Testis (tissue), 3 donors: ENCODE measurements around the gene PPP1R14C. TPM values are rescaled to one million over a fixed set of nuclear protein-coding genes. Genes with fewer than 3 reads are reported as not detected.

Source experiments
- DNase-seq: peaks from one replicate; pipeline ENCODE4 v3.0.0-alpha.2; 2019
- H3K27ac ChIP-seq, 2 donors: fragments of 200-600 bp; sonication (generic); one replicate each; pipeline ENCODE4 v1.5.1; 2019
- H3K27me3 ChIP-seq: fragments of 200-600 bp; sonication (generic); one replicate; pipeline ENCODE4 v1.5.1; 2019
- H3K36me3 ChIP-seq: fragments of 200-600 bp; sonication (generic); one replicate; pipeline ENCODE4 v1.5.1; 2017; ENCODE audit warnings: low read depth; ENCODE audit errors: missing control alignments
- H3K4me1 ChIP-seq: fragments of 200-600 bp; sonication (generic); one replicate; pipeline ENCODE4 v1.5.1; 2019
- H3K4me3 ChIP-seq, 2 donors: fragments of 200-600 bp; sonication (generic); one replicate each; pipeline ENCODE4 v1.5.1; 2017 to 2019
- H3K9me3 ChIP-seq: fragments of 200-600 bp; sonication (generic); one replicate; pipeline ENCODE4 v1.5.1; 2017
- POLR2A ChIP-seq: fragments of 450-650 bp; IDR thresholded peaks from one replicate; pipeline ENCODE4 v1.6.1; 2017; ENCODE audit warnings: antibody characterized with exemption, mild to moderate bottlenecking, moderate library complexity
- WGBS, 2 donors: methylation state at CpG; one replicate each; pipeline ENCODE4 v1.1.5; 2018; 5-methylcytosine and 5-hydroxymethylcytosine counted together
- intact Hi-C: fragments of 100-400 bp; cut with DNase I; formaldehyde crosslinking; loops from one replicate; pipeline ENCODE4 v1.15.1; 2023; ENCODE audit warnings: low total_unique reads
- polyA plus RNA-seq: library from polyadenylated mRNA; stranded (reverse); fragments of 350-450 nt; fragmentation: Illumina TruSeq; extraction: RNeasy Lipid Tissue Mini Kit (QIAGEN cat#74804); gene quantifications from one replicate; pipeline ENCODE4 v1.2.3, GENCODE V29; 2014; ENCODE audit warnings: low read depth, low replicate concordance; ENCODE audit not compliant: insufficient read depth
- total RNA-seq, 2 donors: library from RNA; depleted of rRNA; stranded (reverse); fragments of >200 nt; gene quantifications; one replicate each; pipeline ENCODE4 v1.2.3, GENCODE V29; 2016
- TF ChIP-seq, protein P1 (sequence below), 3 experiments: fragments of 450-650 bp in 2 of 3; fragments of 200-600 bp in 1 of 3; sonication (generic) in 1 of 3; IDR thresholded peaks; one replicate each; pipeline ENCODE4 v1.5.1; 2016 to 2019; ENCODE audit warnings: antibody characterized with exemption in 3 of 3, mild to moderate bottlenecking in 2 of 3, moderate library complexity in 1 of 3

PPP1R14C gene
- total and polyA plus RNA-seq, 3 donors from 2014 or later = 11.1 to 27.1 (median 22.4) TPM

DNA sequence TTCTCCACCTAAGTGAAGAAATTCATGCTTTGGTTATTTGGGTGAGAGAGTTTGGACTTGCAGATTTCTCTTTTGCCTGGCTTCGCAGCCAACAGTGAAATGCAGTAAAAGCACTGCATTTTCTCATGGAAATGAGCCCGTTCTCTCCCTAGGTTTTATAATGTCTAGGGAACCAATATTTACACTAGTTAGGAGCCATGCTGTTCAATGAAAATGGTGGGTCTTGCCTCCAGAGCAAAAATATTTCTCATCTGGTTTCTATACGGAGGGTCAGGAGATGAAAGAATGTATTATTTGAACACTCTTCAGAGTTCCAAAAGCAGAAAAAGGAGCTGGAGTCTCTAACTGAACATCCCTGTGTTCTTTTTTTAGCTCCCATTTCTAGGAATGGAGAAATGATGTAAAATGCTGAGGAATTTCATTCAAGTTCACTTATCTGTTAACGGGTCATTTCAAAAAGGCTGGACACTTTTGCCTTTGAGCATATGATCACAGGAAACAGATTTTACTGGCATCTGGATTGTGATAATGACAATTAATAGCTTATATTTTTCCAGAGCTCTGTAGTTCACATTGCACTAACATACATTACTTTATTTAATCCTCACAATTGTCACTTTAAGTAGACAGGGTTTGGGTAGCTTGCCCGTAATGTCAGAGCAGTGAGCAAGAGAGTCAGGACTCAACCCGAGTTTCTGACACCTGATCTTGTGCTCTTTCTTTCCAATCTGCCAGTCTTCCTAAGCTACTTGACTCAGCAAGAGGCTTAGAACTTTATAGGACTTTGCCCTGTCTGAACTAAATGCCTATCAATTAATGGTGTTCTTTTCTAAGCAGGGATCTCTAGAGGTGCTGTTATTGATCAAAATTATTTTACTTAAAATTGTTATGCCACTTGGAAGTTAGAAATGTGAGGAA lies 78.0 kb downstream of the PPP1R14C start:
- no peak overlapping the region for H3K27ac ChIP-seq
- WGBS, 2 donors = 57 to 60% methylated on average over 6 of the region's 6 CpGs
- DNase-seq = no peak
- TF ChIP-seq, protein P1, sequence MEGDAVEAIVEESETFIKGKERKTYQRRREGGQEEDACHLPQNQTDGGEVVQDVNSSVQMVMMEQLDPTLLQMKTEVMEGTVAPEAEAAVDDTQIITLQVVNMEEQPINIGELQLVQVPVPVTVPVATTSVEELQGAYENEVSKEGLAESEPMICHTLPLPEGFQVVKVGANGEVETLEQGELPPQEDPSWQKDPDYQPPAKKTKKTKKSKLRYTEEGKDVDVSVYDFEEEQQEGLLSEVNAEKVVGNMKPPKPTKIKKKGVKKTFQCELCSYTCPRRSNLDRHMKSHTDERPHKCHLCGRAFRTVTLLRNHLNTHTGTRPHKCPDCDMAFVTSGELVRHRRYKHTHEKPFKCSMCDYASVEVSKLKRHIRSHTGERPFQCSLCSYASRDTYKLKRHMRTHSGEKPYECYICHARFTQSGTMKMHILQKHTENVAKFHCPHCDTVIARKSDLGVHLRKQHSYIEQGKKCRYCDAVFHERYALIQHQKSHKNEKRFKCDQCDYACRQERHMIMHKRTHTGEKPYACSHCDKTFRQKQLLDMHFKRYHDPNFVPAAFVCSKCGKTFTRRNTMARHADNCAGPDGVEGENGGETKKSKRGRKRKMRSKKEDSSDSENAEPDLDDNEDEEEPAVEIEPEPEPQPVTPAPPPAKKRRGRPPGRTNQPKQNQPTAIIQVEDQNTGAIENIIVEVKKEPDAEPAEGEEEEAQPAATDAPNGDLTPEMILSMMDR (IDR thresholded peaks at IDR 0.05) = no peak
- no peak for TF ChIP-seq POLR2A
- no peaks in the 10 kb centered on the region for H3K4me1 ChIP-seq
- H3K4me3 ChIP-seq = no peak overlapping the region
- intact Hi-C loops = no loop called here
- H3K9me3 ChIP-seq = no peaks in the 10 kb centered on the region
- no peaks in the 10 kb centered on the region for H3K27me3 ChIP-seq
- H3K36me3 ChIP-seq = no peaks in the 10 kb centered on the region

DNA sequence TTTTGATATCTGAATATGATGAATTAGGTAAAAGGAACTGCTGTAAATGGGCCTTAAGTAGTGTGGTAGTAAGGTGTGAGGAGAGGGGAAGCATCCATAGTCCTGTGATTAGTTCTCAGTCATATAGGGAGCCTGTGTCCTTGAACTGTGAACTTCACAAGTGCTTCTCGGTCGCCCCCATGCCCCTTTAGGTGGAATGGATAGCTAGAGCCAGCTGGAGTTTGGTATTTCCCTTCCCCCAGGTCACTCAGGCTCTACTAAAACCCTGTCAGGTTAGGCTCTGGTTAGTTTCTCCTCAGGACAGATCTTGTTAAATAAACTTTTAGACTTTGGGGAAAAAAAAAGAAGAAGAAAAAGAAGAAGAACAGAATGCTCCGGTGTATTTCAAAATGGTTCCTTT lies 82.0 kb downstream of the PPP1R14C start:
- no peaks in the 10 kb centered on the region for H3K4me1 ChIP-seq
- DNase-seq = no peak
- H3K36me3 ChIP-seq = no peaks in the 10 kb centered on the region
- H3K27ac ChIP-seq = no peak overlapping the region
- no peak for TF ChIP-seq POLR2A
- TF ChIP-seq, protein P1 (IDR thresholded peaks at IDR 0.05) = no peak
- WGBS, 2 donors = 71 to 73% methylated on average over 3 of the region's 3 CpGs
- no peaks in the 10 kb centered on the region for H3K27me3 ChIP-seq
- no peak overlapping the region for H3K4me3 ChIP-seq
- H3K9me3 ChIP-seq = no peaks in the 10 kb centered on the region
- intact Hi-C loops = no loop called here

DNA sequence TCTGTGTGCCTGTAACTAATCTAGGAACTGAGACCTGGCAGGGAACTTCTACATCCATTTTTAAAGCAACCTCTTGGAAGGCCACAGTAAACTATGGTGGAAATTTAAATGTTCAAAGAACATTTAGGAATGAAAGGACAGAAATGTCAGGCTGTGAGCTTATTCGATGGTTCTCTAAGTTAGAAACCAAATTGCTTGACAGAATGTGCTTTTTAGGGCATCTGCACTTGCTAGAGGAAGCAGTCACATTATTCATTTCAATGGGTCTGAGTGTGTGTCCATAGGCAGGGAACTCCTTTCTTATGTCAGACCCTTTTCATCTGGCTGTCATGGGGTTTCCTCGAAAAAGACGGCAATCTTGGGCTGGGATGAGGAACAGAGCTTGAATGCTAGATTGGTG lies 84.4 kb downstream of the PPP1R14C start:
- no peak overlapping the region for H3K4me3 ChIP-seq
- H3K36me3 ChIP-seq = no peaks in the 10 kb centered on the region
- DNase-seq = no peak
- TF ChIP-seq, protein P1 (IDR thresholded peaks at IDR 0.05) = no peak
- no peak for TF ChIP-seq POLR2A
- no peaks in the 10 kb centered on the region for H3K4me1 ChIP-seq
- intact Hi-C loops = no loop called here
- H3K9me3 ChIP-seq = no peaks in the 10 kb centered on the region
- WGBS, 2 donors = 89 to 91% methylated on average over 3 of the region's 3 CpGs
- no peak overlapping the region for H3K27ac ChIP-seq
- H3K27me3 ChIP-seq = no peaks in the 10 kb centered on the region

DNA sequence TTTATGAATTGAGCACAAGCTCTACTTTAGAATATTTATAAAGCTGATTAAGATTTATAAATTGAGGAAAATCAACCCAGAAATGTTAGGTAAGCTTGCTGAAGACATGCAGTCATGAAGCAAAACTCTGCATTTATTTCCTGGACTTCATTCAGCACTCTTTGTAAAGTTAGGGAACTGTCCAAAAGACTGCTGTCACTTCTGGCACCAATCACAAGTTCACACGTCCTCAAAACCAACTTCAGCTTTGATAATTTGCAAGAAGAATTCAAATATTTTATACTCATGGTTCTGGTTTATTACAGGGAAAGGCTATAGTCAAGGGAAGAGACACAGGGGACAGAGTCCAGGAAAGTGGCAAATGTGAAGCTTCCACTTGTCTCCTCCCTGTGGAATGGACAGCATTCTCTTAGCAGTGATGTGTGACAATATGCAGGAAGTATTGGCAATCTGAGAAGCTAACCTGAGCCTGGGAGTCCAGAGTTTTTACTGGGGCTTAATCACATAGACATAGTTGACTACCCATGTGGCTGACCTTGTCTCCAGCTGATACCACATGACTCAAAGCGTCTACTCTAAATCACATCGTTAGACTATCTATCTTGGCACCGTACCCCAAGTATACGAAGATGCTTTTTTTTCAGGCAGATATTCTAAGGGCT lies 85.4 kb downstream of the PPP1R14C start:
- no peak overlapping the region for H3K4me3 ChIP-seq
- no peaks in the 10 kb centered on the region for H3K36me3 ChIP-seq
- 54 to 69% methylated on average over 5 of the region's 5 CpGs for WGBS, 2 donors
- no peaks in the 10 kb centered on the region for H3K4me1 ChIP-seq
- H3K9me3 ChIP-seq = no peaks in the 10 kb centered on the region
- no peaks in the 10 kb centered on the region for H3K27me3 ChIP-seq
- no peak for DNase-seq
- TF ChIP-seq, protein P1 (IDR thresholded peaks at IDR 0.05) = no peak
- no peak for TF ChIP-seq POLR2A
- intact Hi-C loops = no loop called here
- H3K27ac ChIP-seq = no peak overlapping the region
